ENCODE measurements around the gene LSM2. TPM values are rescaled to one million over a fixed set of nuclear protein-coding genes. Genes with fewer than 3 reads are reported as not detected.

The LSM2 gene
- total and polyA plus RNA-seq, 9 of the 15 experiments (the other 6 are each of a cell fraction or from before 2014, with no cell fraction given): 154 to 407 (median 223) TPM

GRCh38 chr6:31826793-31827285, 20.1 kb upstream of the LSM2 start (continued):
- TF ChIP-seq HNRNPH1 (optimal IDR thresholded peaks at IDR 0.05; ENCODE audit: low read depth, low read length): no peak
- TF ChIP-seq ZNF57 (CRISPR knock-in tag; IDR thresholded peaks at IDR 0.05): 0 out of 2 replicates have a peak, but pooled peaks have one; percentile 78
- 0 out of 2 replicates have a peak, but pooled peaks have one; percentile 2 for TF ChIP-seq ETV5 (CRISPR knock-in tag; IDR thresholded peaks at IDR 0.05; ENCODE audit: low read depth)
- TF ChIP-seq ZSCAN32 (CRISPR knock-in tag; IDR thresholded peaks at IDR 0.05): peak; percentile 84; the same call in 1 of the 2 replicates
- peak; percentile 34; the same call in 1 of the 2 replicates for TF ChIP-seq POLR2AphosphoS5 (IDR thresholded peaks at IDR 0.05; ENCODE audit: control insufficient read depth, insufficient read depth, low read depth, low read length)
- no peak for TF ChIP-seq MCM3 (IDR thresholded peaks at IDR 0.05)
- TF ChIP-seq ATF3 (IDR thresholded peaks at IDR 0.05): no peak
- TF ChIP-seq ATF3 (CRISPR knock-in tag; conservative IDR thresholded peaks at IDR 0.05): no peak; the same call in 1 of the 2 replicates
- peak; percentile 75; the same call in 1 of the 2 replicates for TF ChIP-seq ZNF76 (CRISPR knock-in tag; IDR thresholded peaks at IDR 0.05; ENCODE audit: borderline replicate concordance)
- no peak; the same call in 1 of the 2 replicates for TF ChIP-seq NFXL1 (CRISPR knock-in tag; IDR thresholded peaks at IDR 0.05)
- no peak for TF ChIP-seq RBM34 (IDR thresholded peaks at IDR 0.05; ENCODE audit: borderline replicate concordance, insufficient read depth, low read length)
- TF ChIP-seq CEBPG (CRISPR knock-in tag; IDR thresholded peaks at IDR 0.05): 0 out of 2 replicates have a peak, but pooled peaks have one; percentile 1
- 0 out of 4 replicates have a peak, but pooled peaks of 1 of the 2 experiments have one; percentile 24 for TF ChIP-seq CEBPG (tag; conservative IDR thresholded peaks at IDR 0.05 in 1 of 2, IDR thresholded peaks at IDR 0.05 in 1 of 2)
- peak; percentile 66; the same call in 1 of the 2 replicates for TF ChIP-seq RFX7 (CRISPR knock-in tag; IDR thresholded peaks at IDR 0.05)
- TF ChIP-seq BDP1 (IDR thresholded peaks at IDR 0.05; ENCODE audit: insufficient read depth, insufficient read length): no peak
- peak; percentile 53 for TF ChIP-seq ZBTB12 (CRISPR knock-in tag; IDR thresholded peaks at IDR 0.05)
- TF ChIP-seq CBX3 (IDR thresholded peaks at IDR 0.05; ENCODE audit: borderline replicate concordance in 1 of 2, low read length in 2 of 2): peak in 1 of 2 experiments; percentile 7; a peak in 1 of 3 replicates
- TF ChIP-seq DIDO1 (tag; IDR thresholded peaks at IDR 0.05; ENCODE audit: low read depth): 0 out of 2 replicates have a peak, but pooled peaks have one; percentile 36
- TF ChIP-seq RNF219 (CRISPR knock-in tag; IDR thresholded peaks at IDR 0.05): peak; percentile 32; the same call in 1 of the 2 replicates
- TF ChIP-seq ZNF79 (CRISPR knock-in tag; IDR thresholded peaks at IDR 0.05; ENCODE audit: low read depth): 0 out of 2 replicates have a peak, but pooled peaks have one; percentile 16
- TF ChIP-seq DEAF1 (CRISPR knock-in tag; IDR thresholded peaks at IDR 0.05): 0 out of 2 replicates have a peak, but pooled peaks have one; percentile 26
- no peak for TF ChIP-seq ZNF316 (IDR thresholded peaks at IDR 0.05)
- no peak for TF ChIP-seq L3MBTL2 (IDR thresholded peaks at IDR 0.05)
- TF ChIP-seq ZNF561 (CRISPR knock-in tag; conservative IDR thresholded peaks at IDR 0.05): peak; percentile 75; the same call in 1 of the 2 replicates
